Stimulated activated CD4-positive, alpha-beta T cell treated with anti-CD3 and anti-CD28 coated beads, TNF-alpha, amount 100 ng/mL, for 48 hours (primary cell): Measurements from ENCODE around the gene SLC35F3.
"Not testable (repeated sequence)": the region's sequence is repeated elsewhere in the genome, so short reads cannot be mapped to it uniquely, and the experiment has no call there.

Source experiments
- DNase-seq, 3 donors: peaks; one replicate each; pipeline ENCODE4 v3.0.0-alpha.2; 2020; ENCODE audit warnings: low read depth in 3 of 3

The SLC35F3 gene

GRCh38 chr1:234197839-234198238, 293.4 kb downstream of the SLC35F3 start:
- no peak for DNase-seq

GRCh38 chr1:234199476-234200127, 295.1 kb downstream of the SLC35F3 start:
- DNase-seq: no peak

GRCh38 chr1:234200566-234200965, 296.1 kb downstream of the SLC35F3 start:
- no peak for DNase-seq

GRCh38 chr1:234201600-234201999, 297.1 kb downstream of the SLC35F3 start:
- no peak for DNase-seq

- no peak for DNase-seq
Measured at GRCh38 chr1:234205966-234206365, 301.5 kb downstream of the SLC35F3 start.

GRCh38 chr1:234206651-234207284, 302.3 kb downstream of the SLC35F3 start:
- no peak for DNase-seq

- no peak for DNase-seq
Measured at GRCh38 chr1:234208351-234208750, 303.9 kb downstream of the SLC35F3 start.

GRCh38 chr1:234208791-234209190, 304.3 kb downstream of the SLC35F3 start:
- no peak for DNase-seq

- not testable (repeated sequence) for DNase-seq
Measured at GRCh38 chr1:234210429-234210828, 306.0 kb downstream of the SLC35F3 start.

- not testable (repeated sequence) for DNase-seq
Measured at GRCh38 chr1:234211855-234212254, 307.4 kb downstream of the SLC35F3 start.

- peak in 1 of 3 donors; percentile 13 for DNase-seq
Measured at GRCh38 chr1:234212764-234213657, 308.5 kb downstream of the SLC35F3 start.

- DNase-seq: no peak
Measured at GRCh38 chr1:234213658-234214128, 309.2 kb downstream of the SLC35F3 start.

GRCh38 chr1:234214129-234214910, 309.8 kb downstream of the SLC35F3 start:
- peak; percentile 2 to 23 (median 12) for DNase-seq

- no peak for DNase-seq
Measured at GRCh38 chr1:234214911-234215892, 310.7 kb downstream of the SLC35F3 start.

GRCh38 chr1:234216116-234216703, 311.7 kb downstream of the SLC35F3 start:
- no peak for DNase-seq

- no peak for DNase-seq
Measured at GRCh38 chr1:234217316-234217840, 312.9 kb downstream of the SLC35F3 start.

GRCh38 chr1:234218078-234218477, 313.6 kb downstream of the SLC35F3 start:
- no peak for DNase-seq

- DNase-seq: no peak
Measured at GRCh38 chr1:234219711-234220110, 315.2 kb downstream of the SLC35F3 start.

GRCh38 chr1:234221601-234222000, 317.1 kb downstream of the SLC35F3 start:
- no peak for DNase-seq
